Panc1 (cell line): Measurements from ENCODE around the gene AADACL3. TPM values are rescaled to one million over a fixed set of nuclear protein-coding genes. Genes with fewer than 3 reads are reported as not detected.

Experiments
- ATAC-seq: fragments of 200-7000 bp; cut with Tn5 transposase; 2 replicates; pipeline ENCODE4 v1.9.1; 2020; ENCODE audit warnings: mild to moderate bottlenecking, moderate library complexity
- BruUV-seq: library from RNA; stranded (reverse); fragments of 400-500 nt; replicated peaks from 2 replicates; lab custom pipeline; 2021; lab: Mats Ljungman, UMichigan
- CTCF ChIA-PET: fragments of 300-600 bp; sonication (Branson Sonifier 250); formaldehyde crosslinking; loops from one replicate; lab custom pipeline; 2022; ENCODE audit warnings: antibody characterized with exemption; lab: Charles Lee
- POLR2A ChIA-PET: fragments of 300-600 bp; sonication (Branson Sonifier 250); formaldehyde crosslinking; loops from one replicate; lab custom pipeline; 2022; ENCODE audit warnings: antibody characterized with exemption; lab: Charles Lee
- DNase-seq: peaks from one replicate; pipeline ENCODE4 v3.0.0-alpha.2; 2010; ENCODE audit warnings: low read depth, low spot score
- H3K27ac ChIP-seq: 2 replicates; pipeline ENCODE4 v1.5.1; 2011; ENCODE audit warnings: mild to moderate bottlenecking, low read length, inconsistent platforms
- H3K27me3 ChIP-seq: fragments of 200-500 bp; sonication (Bioruptor generic); 2 replicates; pipeline ENCODE4 v1.6.0; 2014; ENCODE audit warnings: low read length, inconsistent platforms; ENCODE audit not compliant: control insufficient read depth, insufficient read depth
- H3K36me3 ChIP-seq: fragments of 200-500 bp; sonication (Bioruptor generic); 2 replicates; pipeline ENCODE4 v1.5.1; 2014; ENCODE audit warnings: inconsistent platforms, mild to moderate bottlenecking, low read length, moderate library complexity; ENCODE audit not compliant: control insufficient read depth, insufficient read depth
- H3K4me1 ChIP-seq: 2 replicates; pipeline ENCODE4 v1.5.1; 2011; ENCODE audit warnings: inconsistent platforms, mild to moderate bottlenecking, low read length, moderate library complexity; ENCODE audit not compliant: control insufficient read depth, insufficient read depth
- H3K4me3 ChIP-seq, 2 experiments: 2 replicates each; pipeline ENCODE4 v1.5.1; 2011 to 2012; ENCODE audit warnings: low read depth in 2 of 2, low read length in 2 of 2, mild to moderate bottlenecking in 2 of 2, inconsistent platforms in 1 of 2, moderate library complexity in 1 of 2
- H3K9me3 ChIP-seq: fragments of 200-500 bp; sonication (Bioruptor generic); 2 replicates; pipeline ENCODE4 v1.5.1; 2014; ENCODE audit warnings: low read depth, mild to moderate bottlenecking, inconsistent platforms, low read length, moderate library complexity; ENCODE audit not compliant: control insufficient read depth, insufficient read depth
- POLR2AphosphoS5 ChIP-seq: IDR thresholded peaks from 2 replicates; pipeline ENCODE4 v1.6.1; 2012; ENCODE audit warnings: mild to moderate bottlenecking, low read depth, low read length, moderate library complexity
- REST ChIP-seq, 2 experiments: IDR thresholded peaks; 2 replicates each; pipeline ENCODE4 v1.6.1; 2011 to 2012; ENCODE audit warnings: low read depth in 2 of 2, control low read depth in 1 of 2, low read length in 1 of 2, mild to moderate bottlenecking in 1 of 2, moderate library complexity in 1 of 2; ENCODE audit not compliant: insufficient read depth in 1 of 2
- SIN3A ChIP-seq: IDR thresholded peaks from 2 replicates; pipeline ENCODE4 v1.6.1; 2012; ENCODE audit warnings: low read depth, mild to moderate bottlenecking, low read length, moderate library complexity, borderline replicate concordance; ENCODE audit not compliant: insufficient read depth
- TCF7L2 ChIP-seq: IDR thresholded peaks from 2 replicates; pipeline ENCODE4 v1.6.1; 2011; ENCODE audit warnings: mild to moderate bottlenecking, low read depth, low read length, inconsistent platforms
- in situ Hi-C: cut with HindIII; loops from 2 replicates; pipeline ENCODE4 v1.10.0; 2016; ENCODE audit warnings: low sequenced_read_pairs, low pct_unique_long_range_greater_than_20kb
- intact Hi-C: fragments of 100-400 bp; cut with micrococcal nuclease; formaldehyde crosslinking; loops from one replicate; pipeline ENCODE4 v1.10.0; 2022; ENCODE audit not compliant: unreplicated experiment
- total RNA-seq: library from RNA; stranded (reverse); gene quantifications from one replicate; pipeline ENCODE4 v1.2.1, GENCODE V29; 2021; ENCODE audit not compliant: unreplicated experiment
- TF ChIP-seq, protein P1 (sequence below): fragments of 450-650 bp; IDR thresholded peaks from 2 replicates; pipeline ENCODE4 v1.5.1; 2017; ENCODE audit warnings: mild to moderate bottlenecking

Gene AADACL3
- total RNA-seq, 1 experiment from 2014 or later, result not detected

- no peak for TF ChIP-seq SIN3A
- no peak for TF ChIP-seq TCF7L2
- no peak for TF ChIP-seq REST (IDR thresholded peaks at IDR 0.05; ENCODE audit: insufficient read depth in 1 of 2, low read depth in 2 of 2, low read length in 1 of 2)
- TF ChIP-seq, protein P1, sequence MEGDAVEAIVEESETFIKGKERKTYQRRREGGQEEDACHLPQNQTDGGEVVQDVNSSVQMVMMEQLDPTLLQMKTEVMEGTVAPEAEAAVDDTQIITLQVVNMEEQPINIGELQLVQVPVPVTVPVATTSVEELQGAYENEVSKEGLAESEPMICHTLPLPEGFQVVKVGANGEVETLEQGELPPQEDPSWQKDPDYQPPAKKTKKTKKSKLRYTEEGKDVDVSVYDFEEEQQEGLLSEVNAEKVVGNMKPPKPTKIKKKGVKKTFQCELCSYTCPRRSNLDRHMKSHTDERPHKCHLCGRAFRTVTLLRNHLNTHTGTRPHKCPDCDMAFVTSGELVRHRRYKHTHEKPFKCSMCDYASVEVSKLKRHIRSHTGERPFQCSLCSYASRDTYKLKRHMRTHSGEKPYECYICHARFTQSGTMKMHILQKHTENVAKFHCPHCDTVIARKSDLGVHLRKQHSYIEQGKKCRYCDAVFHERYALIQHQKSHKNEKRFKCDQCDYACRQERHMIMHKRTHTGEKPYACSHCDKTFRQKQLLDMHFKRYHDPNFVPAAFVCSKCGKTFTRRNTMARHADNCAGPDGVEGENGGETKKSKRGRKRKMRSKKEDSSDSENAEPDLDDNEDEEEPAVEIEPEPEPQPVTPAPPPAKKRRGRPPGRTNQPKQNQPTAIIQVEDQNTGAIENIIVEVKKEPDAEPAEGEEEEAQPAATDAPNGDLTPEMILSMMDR, result no peak
- TF ChIP-seq POLR2AphosphoS5, result no peak
- ATAC-seq (no peak), DNase-seq (no peak)
- Histone ChIP-seq H3K27me3 (peaks cover 20% of the 10 kb centered on the region), H3K4me1 (no peaks in the 10 kb centered on the region), H3K36me3 (no peaks in the 10 kb centered on the region), H3K4me3 (no peak overlapping the region), H3K9me3 (peaks cover 5% of the 10 kb centered on the region), H3K27ac (no peak overlapping the region)
- ChIA-PET POLR2A (interaction anchor here (0.7 kb wide), 1 partner anchor 84 kb away, joined by 3 read pairs; no protein-coding TSS in a partner anchor), CTCF (no interaction called here)
- intact Hi-C loops (no loop called here), in situ Hi-C loops (no loop called here)
- BruUV-seq, result no TSS peak
These were observed 33.0 kb downstream of the AADACL3 start for GRCh38 chr1:12748778-12749355.

DNA sequence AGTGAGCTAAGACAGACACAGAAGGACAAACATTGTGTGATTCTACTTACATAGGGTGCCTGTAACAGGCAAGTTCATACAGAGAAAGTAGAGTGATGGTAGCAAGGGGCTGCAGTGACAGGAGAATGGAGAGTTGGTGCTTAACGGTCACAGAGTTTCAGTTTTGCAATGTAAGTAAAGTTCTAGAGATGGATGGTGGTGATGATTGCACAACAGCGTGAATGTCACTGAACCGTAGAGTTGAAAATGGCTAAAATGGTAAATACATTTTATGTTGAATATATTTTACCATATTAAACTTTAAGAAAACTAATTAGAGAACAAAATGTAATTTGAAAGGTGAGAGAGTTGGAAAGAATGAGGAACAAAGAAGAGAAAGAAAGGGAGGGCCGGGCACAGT lies 38.8 kb downstream of the AADACL3 start:
- ChIA-PET POLR2A (no interaction called here), CTCF (no interaction called here)
- no TSS peak for BruUV-seq
- Histone ChIP-seq H3K9me3 (no peaks in the 10 kb centered on the region), H3K4me3 (no peak overlapping the region), H3K27me3 (peaks cover 34% of the 10 kb centered on the region), H3K4me1 (no peaks in the 10 kb centered on the region), H3K27ac (no peak overlapping the region), H3K36me3 (no peaks in the 10 kb centered on the region)
- in situ Hi-C loops (no loop called here), intact Hi-C loops (no loop called here)
- no peak for DNase-seq
- no peak for ATAC-seq
- TF ChIP-seq TCF7L2 (no peak), POLR2AphosphoS5 (no peak), REST (IDR thresholded peaks at IDR 0.05; ENCODE audit: insufficient read depth in 1 of 2, low read depth in 2 of 2, low read length in 1 of 2) (no peak), SIN3A (no peak)
- TF ChIP-seq, protein P1, result no peak
